Stimulated activated CD4-positive, alpha-beta T cell treated with anti-CD3 and anti-CD28 coated beads, Interleukin-2, amount 100 ng/mL, for 24 hours (primary cell): ENCODE data around the gene SCUBE2.
A peak's percentile ranks its signal among the peaks of the same experiment; 100 is the strongest.

Experiments
- DNase-seq, 2 donors: peaks; one replicate each; pipeline ENCODE4 v3.0.0-alpha.2; 2020

The SCUBE2 gene

DNA sequence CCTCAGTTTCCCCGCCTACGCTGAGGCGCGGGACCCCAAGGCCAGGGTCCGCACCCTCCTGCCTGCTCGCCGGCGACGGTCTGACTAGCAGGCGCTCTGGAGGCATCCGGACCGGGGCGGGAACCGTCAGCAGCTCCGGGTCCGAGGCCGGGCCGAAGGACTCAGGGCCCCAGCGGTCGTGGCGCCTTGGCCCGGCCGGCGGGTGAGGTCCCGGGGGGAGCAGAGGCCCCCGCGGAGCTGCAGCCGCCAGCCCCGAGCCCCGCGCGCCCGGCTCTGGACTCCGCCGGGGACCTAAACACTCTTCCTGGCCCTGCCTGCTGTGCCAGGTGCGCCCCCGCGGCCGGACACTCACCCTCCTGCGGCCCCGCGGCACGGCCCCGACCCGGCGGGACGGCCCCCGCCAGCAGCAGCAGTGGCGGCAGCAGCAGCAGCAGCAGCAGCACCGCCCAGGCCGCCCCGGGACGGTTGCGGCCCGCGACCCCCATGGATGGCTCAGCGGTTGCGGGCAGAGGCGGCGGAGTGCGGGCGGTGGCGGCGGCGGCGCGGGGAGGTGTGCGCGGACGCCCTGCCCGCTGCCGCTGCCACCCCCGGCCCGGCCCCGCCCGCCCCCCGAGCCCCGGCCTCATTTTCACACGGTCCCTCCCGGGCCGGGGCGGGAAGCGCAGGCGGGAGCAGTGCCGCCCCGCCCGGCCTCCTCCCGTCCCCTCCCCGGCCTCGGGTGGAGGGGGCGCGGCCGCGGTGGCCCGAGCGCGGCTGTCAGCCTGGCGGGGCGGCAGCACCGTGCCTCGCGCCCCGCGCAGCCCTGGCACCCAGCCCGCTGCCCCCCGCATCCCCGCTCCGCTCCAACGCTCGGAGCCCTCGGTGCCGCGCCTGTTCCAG is at the start of gene SCUBE2:
Gene SCUBE2, minus strand, starts transcription at position 556 of the 879 bp plus-strand sequence. Its CDS starts 71 bp downstream, at position 485.
- no peak for DNase-seq

DNA sequence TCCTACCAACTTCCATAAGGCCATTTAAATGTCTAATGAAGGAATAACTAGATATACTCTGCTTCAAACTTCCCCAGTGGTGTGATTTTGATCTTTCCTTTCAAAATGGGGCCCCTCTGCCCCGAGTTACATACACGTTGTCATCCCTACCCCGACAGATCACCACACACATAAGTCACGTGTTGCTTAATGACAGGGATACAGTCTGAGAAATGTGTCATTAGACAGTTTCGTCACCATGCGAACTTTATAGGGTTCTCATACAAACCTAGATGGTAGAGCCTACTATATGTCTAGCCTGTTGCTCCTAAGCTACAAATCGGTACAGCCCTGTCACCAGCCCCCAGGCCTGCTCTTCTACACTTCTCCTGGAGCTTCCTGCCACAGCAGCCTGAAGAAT is 49.8 kb upstream of the SCUBE2 start:
- no peak for DNase-seq

DNA sequence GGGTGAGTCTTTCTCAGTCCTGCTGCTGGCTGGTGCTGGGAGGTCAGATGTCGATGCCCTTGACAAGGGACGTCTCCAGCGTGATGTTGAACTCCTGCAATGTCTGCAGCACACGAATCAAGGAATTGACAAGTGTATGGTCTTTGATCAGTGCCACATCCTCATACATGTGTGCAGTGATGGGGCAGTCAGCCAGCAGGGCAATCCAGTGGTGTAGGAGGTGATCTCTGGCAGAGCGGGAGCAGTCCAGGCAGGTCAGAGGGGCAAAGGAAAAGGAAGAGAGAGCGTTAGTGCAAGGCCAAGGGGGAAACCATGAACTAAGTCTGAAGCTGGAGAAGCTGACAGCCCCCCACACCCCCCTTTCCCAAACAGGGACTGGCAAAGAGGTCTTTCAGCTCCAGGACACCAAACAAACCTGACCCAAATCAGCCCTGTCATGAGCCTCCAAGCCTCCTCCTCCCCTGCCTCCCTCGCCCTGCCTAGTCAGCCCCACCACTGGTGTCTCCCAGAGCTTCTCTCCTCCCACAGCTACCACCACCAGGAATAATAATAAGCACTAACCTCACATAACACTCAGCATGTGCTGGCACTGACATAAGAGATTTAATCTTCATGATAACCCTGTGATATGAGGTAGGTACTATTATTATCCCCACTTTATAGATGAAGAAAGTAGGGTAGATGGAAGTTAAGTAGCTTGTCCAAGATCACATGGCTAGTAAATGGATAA is 48.4 kb upstream of the SCUBE2 start:
- DNase-seq: no peak

DNA sequence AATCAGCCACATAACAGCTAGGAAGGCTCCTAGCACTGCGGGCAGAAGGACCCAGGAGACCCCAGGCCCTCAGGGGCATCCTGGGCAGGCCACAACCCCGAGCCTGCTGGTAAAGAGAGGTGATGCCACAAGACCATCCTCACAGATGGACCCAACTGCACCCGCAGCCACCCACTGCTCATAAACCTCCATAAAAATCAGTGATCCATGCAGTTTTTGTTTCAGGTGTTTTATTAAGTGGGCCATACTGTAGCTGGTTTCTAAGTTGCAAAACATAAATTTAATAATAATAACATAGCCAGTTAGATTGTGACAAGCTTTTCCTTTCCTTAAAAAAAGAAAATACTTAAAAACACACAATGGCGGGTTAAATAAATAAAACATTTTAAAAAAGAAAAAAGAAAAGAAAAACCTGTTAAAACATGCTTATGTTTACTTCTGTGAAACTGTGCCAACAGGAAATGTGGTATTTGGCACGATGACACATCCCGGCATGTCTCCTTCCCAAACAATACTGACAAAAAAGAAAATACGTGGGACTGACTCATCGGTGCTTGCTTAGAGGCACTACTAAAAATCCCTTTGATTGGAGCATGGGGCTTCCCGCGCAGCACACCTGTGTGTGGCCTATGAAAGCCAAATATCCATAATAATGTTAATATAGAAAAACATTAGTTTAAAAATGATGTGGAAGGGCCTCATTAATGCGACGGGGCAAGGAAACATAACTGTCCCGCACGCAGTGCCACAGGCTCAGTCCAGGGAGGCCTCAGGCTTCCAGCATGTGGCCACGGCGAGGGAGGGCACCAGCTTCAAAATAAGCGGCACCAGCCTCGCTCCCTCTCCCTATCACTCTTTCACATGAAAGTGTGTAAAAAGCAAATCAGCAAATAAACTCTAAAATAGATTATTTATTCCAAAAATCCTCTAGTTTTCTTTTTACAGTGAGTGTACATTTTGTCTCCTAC is 47.5 kb upstream of the SCUBE2 start:
- DNase-seq: peak in 1 of 2 donors; percentile 16

DNA sequence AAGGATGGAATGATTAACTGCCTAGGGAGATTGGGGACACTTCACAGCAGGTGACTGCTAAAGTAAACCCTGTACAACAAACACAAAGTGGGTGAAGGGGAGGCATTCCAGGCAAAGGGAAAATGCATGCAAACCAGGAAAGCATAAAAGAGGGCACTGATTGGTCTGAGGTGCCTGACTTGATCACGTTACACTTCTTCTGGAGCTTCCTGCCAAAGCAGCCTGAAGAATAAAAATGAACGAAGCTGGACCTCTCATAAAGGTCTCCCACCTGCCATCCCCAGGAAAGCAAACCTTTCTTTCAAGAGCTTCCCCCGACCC is 46.7 kb upstream of the SCUBE2 start:
- DNase-seq: no peak

DNA sequence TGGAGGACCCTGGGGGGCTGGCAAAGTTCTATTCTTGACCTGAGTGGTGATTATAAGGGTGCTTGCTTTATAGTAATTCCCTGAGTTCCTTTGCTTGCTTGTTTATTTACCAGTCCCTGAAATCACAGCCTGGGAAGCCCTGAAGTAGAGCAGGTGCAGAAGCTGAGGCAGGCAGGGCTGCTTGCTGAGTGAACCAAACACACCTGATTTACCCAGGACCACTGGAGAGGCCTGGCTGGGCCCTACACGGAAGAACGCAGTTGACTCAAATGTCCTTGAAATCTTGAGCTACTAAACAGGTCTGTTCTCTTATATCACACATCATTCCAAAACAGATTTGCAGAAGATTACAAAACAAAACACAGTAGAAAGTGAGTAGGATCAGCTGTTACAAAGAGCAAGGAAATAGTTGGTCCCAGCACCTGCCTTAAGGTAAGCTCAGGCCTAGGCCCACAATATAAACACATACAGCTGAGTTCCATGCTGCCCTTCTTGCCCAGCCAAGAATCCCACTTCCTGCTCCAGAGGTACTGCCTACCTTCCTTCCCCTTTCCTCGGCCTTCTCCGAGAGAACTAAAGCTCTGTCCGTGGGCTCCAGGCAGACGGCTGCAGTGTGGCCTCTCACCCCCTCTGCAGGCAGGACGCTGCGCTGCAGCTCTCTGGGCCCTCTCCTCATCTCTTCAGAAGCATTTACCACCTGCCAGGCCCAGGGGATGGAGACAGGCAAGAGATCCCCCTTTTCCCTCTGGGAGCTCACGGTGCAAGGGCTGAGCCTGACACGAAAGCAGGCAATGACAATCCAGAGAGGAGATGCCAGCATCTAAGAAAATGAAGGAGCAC is 46.1 kb upstream of the SCUBE2 start:
- peak; percentile 75 to 81 for DNase-seq

DNA sequence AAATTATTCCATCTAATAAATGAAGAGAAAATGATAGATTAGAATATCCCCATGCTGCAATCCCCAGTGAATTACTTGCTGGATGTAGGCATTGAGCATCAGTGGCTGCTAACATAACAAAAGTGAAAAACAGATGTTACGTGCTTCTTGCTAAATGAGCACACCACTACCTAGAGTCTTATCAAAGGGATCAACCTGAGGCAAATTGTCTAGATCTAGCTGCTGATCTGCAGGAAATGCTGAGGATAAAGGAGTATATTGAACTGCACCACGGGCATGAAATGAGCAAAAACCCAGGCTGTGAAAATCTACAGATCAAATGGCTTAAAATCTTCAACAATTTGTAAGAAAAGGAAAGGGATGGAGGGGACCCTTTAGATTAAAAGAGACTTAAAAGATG is 45.3 kb upstream of the SCUBE2 start:
- no peak for DNase-seq

DNA sequence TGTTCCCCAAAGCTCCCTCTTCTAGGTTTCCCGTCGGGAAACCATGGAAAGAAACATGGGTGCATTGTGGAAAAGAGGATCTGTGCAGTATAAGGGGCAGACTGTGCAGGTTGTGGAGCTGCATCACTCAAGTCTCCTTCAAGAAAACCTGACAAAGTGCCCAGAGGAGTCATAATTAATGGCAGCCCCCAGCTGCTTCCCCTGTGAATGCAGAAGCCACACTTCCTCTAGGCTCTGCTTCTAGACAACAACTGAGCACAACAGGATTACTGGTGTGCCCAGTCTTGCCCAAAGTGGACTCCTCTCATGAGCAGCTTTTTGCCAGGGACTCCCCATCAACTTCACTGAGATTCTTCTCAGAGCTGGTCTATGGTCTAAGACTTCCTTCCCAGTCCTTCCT is 42.6 kb upstream of the SCUBE2 start:
- no peak for DNase-seq

DNA sequence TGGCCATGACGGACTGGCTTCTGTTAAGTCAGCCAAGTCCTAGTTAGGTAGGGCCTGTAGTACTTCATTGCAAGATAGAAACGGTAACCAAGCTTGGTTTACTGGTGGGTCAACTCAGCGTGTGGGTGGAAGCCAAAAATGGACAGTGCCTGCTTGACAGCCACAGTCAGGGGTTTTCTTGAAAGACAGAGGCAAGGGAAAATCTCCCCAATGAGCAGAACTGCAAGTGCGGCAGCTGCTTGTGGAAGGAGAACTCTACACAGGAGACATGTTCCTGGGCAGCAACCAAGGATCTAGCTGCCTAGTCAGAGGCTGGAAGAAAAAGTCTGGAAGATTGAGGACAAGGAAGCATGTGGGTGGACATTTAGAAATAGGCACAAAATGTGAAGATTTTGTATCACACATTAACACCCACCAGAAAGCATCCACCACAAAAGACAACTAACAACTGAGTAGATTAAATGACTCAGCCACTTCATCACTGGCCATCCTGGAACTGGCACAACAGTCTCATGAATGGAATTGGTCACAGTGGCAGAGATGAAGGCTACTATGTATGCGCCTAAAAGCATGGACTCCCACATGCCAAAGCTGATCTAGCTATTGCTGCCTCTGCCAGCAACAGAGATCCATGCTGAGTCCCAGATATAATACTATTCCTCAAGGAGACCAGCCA is 40.9 kb upstream of the SCUBE2 start:
- no peak for DNase-seq

DNA sequence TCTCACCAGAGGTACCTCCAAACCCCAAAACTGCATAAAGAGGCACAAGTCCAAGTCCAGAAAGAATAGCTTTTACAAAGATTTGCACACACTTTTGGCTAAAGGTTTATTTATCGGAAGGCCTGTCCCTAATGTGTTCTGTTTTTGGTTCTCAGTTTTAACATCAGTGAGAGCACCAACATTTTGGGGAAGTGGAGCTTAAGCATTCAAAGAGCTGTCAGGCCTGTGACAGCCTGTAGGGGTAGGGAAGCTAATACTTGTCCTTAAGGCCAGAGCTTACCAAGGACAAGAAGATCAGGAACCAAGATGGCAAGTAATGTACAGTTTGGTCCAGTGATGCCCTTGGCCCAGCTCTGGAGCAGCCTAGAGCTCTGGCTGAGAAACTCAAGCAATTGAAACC is 38.9 kb upstream of the SCUBE2 start:
- no peak for DNase-seq

DNA sequence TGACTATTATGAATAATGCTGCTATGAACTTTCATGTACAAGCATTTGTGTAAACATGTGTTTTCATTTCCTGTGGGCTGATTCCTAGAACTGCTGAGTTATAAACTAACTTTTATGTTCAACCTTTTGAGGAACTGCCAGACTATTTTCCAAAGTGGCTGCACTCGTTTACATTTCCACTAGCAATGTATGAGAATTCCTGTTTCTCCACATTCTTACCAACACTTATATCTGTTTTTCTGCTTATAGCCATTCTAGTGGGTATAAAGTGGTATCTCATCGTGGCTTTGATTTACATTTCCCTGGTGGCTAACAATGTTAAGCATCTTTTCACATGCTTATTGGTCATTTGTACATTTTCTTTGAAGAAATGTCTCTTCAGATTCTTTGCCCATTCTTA is 35.2 kb upstream of the SCUBE2 start:
- no peak for DNase-seq

DNA sequence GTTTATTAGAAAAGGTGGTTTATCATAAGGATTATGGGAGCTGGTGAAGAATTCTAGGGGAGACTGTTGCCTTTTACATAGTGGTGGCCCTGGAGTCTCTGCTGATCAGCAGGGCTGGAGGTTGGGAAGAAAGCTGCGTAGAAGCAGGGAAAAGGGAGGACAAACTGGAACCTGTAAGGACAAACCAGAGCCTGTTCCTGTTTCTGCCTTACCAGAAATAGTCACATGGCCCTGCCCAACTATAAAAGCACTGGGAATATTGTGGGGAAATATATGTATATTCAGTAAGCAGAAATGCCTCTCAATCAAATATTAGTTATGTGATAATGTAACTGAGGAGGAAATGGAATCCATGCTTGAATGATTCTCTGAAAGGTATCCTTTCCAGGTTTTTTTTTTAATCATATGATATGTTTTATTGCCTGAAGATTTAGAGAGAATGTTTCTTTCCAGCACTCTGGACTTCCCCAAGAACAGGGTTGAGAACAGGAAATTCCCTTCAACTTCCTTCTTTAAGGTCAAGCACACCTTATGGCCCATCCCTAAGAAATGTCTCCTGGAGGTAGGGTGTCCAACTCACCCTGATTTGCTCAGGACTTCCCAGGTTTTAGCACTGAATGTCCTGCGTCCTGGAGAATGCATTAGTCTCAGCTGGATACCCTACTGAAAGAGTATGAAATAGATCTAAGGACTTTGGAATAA is 33.9 kb upstream of the SCUBE2 start:
- DNase-seq: no peak

DNA sequence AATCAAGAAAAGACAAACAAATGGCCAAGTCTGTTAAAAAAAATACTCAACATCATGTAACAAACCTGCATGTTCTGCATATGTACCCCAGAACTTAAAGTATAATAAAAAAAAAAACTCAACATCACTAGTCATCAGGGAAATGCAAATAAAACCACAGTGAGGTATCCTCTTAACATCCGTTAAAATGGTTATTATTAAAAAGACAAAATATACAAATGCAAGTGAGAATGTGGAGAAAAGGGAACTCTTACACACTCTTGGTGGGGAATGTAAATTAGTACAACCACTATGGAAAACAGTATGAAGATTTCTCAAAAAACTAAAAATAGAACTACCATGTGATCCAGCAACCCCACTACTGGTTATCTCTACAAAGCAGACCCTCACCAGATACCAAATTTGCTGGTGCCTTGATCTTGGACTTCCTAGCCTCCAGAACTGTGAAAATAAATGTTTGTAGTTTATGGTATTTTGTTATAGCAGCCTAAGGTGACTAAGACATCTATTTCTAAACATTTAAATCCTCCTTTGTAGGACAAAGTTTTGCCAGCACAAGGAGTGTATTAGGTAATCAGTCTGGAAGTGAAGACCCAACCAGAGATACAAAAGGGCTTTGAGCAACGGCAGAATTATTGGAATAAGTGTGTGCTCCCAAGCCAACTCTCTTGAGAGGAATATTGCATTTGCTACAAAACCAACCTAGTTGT is 32.4 kb upstream of the SCUBE2 start:
- no peak for DNase-seq

DNA sequence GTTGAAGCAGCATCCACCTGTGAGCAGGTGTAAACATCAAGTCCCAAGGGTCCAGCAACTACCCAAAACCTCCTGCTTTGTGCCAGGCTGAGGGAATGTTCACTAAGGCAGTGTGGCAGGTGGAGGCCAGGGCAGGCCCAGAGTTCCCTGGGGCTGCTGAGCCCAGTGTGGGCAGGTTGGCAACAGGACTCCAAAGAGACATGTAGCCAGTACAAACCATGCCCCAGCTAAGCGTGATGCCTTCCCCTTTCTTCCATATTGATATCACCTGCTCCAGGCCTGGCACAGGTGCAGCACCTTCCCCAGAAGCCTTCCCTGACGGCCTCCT is 30.0 kb upstream of the SCUBE2 start:
- no peak for DNase-seq

DNA sequence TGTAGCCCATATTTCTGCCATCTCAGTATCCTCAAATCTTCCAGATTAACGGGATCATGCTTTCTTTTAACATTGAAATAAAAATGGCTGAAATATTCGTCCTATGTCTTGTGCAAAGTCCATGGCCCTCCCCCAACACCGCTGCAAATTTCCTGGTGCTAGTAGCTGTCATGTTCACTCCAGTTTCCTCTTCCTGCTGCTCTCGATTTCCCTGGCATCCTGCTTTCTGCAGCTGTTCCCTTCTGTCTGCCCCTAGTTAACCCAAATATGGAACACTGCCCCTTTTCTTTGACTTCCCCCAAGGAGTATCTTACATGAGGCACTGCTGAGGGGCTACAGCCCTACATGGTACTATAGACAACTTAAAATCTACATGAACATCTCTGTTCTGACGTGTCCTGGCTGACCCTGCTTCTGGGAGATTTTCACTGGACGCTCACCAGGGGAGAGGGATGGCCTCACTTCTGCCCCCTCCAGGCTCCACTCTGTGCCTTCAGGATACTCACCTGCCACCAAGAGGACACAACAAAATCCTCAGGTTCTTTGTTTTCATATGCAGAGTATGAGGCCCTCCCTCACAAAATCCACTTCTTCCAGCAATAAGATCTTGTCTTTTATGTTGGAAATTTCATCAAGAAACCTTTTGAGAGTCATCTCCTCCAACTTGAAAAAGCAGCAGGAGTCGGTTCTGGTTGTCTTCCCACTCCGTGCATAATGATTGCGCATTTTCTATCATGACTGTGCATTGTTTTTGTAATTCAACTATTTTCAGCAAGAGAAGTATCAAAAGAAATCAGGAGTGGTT is 29.5 kb upstream of the SCUBE2 start:
- no peak for DNase-seq

DNA sequence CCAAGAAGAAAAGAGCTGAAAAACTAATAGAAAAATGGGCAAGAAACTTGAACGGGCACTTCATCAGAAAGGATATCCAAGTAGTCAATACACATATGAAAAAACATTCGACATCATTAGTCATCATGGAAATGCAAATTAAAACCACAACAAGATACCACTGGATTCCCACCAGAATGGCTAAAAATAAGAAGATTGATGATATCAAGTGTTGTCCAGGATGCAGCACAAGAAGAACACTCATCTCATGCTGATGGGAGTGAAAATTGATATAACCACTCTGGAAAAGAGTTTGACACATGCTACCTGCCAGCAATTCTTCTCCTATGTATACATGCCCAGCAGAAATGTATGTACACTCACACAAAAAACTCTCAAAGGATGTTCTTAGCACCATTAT is 26.9 kb upstream of the SCUBE2 start:
- DNase-seq: no peak

DNA sequence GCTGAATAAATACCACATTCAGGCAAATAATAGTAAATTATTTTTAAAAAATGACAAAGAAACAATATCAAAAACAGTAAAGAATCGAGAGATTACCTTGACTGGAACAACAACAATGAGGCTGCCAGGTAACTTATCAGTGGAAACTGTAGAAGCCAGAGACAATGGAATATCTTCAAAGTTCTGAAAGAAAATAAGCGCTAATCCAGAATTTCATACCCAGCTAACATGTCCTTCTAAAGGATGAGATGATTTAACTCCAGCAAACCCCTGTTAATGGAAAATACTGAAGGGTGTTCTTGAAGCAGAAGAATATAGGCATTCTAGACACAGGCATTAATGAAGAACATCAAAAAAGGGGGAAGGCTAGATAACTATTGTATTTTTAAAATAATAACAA is 20.7 kb upstream of the SCUBE2 start:
- no peak for DNase-seq

DNA sequence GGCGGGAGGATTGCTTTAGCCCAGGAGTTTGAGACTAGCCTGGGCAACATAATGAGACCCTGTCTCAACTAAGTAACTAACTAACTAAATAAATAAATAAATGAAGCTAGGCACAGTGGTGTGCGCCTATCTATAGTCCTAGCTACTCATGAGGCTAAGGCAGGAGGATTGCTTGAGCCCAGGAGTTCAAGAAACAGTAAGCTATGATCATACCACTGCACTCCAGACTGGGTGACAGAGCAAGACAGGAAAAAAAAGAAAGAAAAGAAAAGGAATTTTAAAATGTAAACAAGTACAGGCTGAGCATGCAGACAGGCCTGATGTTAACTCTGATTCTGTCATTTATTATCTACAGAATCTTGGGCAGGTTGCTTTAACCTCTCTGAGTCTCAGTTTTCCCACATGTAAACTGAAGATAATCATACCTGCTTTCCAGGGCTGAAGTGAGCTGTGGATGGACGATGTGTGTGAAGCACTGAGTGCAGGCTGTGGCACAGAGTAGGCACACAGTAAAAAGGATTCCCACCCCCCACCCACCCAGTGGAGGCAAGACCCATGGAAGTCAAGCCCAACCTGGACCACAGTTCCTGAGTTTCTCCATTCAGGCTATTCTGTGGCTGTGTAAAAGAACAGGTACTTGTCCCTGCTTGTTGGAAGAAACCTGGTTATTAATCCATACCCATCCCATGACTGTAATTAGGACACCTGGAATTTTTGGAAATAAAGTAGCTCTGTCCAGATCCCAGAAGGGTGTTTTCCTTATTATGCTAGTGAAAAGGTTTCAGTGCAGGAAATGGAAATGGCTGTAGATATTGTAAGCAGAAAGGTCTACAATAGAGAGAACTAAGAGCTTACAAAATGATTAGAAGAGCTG is 18.7 kb upstream of the SCUBE2 start:
- DNase-seq: no peak

DNA sequence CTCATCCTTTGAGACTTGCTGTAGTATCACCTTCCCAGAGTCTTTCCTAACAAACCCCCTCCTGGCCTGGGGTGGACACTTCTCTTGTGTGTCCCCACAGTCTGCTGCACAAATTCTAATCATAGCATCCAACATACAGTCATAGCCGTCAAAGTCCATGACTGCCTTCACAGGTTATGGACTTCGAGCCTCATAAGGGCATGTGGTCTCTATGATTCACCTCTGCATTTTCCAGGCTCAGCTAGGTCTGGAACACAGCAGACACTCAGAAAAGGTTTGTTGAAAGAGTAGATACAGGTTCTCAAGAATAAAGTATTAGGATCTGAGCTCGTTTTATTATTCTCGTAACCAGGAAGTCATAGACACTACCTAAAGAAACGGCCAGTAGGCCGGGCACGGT is 13.2 kb upstream of the SCUBE2 start:
- no peak for DNase-seq
